Epidermal melanocyte (primary cell): ENCODE data around the gene ADARB1.

Source experiments
- DNase-seq: peaks from one replicate; pipeline ENCODE4 v3.0.0; 2011; ENCODE audit warnings: low spot score; ENCODE audit not compliant: insufficient read length

The ADARB1 gene

DNA sequence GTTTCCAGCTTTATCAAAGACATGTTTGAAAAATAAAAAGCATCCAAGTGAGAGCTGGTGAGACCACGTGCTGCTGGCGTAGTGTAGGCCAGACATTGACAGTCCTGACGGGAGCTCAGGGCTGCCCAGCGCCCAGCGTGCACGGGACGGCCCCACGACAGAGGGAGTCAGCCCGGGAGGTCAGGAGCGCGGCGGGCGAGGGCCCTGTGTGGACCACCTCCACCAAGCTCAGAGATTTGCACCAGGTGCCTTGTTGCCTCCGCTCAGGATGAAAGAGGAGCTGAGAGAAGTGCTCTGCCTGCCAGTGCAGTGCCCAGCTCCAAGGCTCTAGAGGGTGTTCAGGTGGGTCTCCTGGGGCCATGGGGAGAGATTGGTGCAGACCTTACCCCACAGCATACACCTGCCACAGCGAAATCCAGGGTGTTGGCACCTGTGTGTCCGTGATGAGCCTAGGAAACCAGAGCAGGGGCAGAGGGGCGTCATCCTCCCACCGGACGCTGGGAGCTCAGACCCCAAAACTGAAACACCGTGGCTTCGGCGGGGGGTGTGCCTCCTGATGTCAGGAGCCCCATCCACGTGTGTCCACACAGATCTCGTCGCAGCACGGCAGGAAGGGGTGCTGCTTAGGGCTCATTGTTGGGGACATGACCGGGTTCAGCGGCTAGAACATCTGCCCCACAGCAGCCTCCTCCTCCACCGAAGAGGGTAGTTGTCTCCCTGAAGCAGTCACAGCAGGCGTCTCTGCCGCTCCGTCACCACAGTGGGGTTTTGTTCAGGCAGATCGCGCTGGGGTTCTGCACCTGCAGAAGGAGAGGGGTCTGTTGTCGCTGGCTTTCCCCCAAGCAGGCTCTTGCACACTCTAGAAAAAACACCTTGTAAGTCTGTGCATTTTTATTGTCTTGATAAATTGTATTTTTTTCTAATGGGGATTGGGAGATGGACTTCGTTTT lies 149.1 kb downstream of the ADARB1 start:
- no peak for DNase-seq

DNA sequence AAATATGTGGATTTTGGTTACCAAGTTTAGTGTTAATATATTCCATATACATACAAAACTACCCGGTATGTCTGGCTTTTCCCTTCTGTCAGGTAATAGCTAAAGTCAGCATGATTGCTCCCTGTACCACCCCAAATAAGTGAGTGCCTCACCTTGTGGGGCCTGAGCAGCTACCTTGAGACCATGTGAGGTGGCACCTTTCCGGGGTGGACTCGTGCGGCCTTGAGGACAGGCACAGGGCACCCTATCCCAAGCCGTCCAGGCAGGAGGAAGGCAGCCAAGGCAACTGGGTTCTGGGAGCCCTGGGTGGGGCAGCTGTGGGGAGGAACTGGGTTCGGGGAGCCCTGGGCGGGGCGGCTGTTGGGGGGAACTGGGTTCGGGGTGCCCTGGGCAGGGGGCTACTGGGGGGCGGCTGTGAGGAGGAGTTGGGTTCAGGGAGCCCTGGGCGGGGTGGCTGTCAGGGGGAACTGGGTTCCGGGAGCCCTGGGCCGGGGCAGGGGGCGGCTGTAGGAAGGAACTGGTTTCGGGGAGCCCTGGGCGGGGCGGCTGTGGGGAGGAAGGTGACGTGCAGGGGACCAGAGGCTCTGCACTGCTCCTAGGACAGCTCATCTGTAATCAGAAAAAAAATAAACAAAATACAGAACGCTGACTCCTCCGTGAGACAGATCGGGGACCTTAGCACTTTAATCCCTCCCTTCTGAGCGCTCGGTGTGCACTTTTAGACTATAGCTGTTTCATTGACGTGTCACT lies 150.0 kb downstream of the ADARB1 start:
- no peak for DNase-seq

DNA sequence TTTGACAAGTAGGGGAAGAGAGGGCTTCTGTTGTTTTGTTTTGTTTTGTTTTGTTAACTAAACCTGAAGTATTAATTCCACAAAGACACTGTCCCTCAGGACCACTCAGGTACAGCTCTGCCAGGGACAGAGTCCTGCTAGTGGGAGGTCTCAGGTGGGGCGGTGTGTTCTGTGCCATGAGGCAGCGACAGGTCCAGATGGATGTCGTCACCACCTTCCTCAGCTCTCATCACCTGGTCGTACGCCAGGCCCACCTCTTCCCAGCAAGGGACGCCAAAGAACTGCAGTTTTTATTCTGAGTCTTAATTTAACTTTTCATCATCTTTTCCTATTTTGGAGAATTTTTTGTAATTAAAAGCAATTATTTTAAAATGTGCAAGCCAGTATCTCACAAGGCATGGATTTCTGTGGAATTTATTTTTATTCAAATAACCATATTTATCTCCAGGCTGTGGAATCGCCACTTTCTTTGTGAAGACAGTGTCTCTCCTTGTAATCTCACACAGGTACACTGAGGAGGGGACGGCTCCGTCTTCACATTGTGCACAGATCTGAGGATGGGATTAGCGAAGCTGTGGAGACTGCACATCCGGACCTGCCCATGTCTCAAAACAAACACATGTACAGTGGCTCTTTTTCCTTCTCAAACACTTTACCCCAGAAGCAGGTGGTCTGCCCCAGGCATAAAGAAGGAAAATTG lies 150.8 kb downstream of the ADARB1 start:
- DNase-seq: no peak

DNA sequence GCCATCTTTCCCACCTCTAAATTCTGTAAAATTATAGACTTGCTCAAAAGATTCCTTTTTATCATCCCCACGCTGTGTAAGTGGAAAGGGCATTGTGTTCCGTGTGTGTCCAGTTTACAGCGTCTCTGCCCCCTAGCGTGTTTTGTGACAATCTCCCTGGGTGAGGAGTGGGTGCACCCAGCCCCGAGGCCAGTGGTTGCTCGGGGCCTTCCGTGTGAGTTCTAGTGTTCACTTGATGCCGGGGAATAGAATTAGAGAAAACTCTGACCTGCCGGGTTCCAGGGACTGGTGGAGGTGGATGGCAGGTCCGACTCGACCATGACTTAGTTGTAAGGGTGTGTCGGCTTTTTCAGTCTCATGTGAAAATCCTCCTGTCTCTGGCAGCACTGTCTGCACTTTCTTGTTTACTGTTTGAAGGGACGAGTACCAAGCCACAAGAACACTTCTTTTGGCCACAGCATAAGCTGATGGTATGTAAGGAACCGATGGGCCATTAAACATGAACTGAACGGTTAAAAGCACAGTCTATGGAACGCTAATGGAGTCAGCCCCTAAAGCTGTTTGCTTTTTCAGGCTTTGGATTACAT lies 151.5 kb downstream of the ADARB1 start:
- DNase-seq: no peak

DNA sequence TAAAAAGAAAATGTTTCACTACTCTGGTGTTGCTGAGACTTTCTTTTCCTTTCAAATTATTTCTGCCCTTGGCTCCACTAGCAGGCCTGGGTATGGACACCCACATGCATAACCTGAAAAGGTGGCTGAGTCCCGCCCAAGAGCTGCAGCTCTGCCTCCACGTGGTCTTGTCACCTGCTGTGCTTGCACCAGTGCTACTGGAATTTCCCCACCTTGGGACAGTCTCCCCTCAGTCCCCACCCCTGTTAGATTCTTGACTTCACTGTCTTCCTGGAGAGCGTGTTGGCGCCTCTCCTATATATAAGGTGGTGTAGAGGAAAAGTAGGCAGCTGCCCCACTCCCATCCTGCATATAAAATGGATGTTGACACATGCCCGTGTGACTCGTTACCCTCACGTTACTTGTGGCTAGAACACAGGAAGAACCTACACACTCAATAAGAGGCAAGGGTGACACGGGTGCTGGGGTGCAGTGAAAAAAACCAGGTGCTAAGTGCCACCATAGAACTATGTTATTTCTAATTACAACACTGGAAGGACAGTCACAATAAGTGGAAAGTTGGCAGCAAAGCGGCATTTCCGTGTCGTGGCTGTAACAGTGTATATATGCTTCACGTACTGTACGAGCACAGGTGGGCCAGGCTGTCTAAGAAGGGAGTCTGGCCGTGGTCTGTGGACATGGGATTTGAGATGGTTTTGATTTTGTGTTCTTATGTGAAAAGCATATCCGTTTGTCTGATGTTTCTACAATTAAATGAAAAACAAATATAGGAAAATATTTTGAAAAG lies 152.4 kb downstream of the ADARB1 start:
- DNase-seq: no peak

DNA sequence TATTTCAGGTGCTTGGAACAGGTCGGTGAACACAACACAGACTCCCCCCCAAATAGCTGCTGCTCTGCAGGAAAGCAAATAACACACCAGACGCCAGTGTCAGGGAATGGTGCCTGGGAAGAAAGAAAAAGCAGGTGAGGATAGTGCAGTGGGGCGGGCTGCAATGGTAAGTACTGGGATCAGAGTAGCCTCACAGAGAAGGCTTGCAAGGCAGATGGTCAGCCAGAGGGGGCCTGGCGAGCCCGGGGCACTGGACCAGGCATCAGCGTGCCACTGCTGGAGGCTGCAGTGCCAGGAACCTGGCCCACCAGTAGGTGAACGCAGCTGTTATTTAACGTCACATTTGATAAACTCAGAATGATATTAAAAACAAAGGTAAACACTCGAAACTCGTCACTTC lies 153.4 kb downstream of the ADARB1 start:
- no peak for DNase-seq

DNA sequence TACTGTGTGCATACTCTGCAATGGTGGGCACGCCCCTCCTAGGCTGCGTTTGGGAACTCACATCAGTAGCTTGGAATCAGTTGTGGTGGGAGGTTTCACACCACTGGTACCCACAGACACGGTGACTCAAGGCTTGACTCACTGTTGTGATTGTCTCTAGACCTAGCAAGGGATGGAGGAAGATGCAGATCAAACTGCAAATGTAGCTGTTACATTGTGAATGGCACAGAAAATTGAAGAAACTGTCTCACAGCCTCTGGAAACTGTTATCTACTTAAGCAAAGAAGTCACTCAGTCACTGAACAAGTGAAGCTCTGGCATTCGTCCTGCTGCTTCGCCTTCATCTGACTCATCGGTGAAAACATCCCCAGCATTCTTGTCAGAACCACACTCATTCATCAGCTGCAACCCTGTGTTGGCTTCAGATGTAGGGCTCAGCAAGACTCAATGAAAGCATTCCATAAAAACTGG lies 153.8 kb downstream of the ADARB1 start:
- no peak for DNase-seq

DNA sequence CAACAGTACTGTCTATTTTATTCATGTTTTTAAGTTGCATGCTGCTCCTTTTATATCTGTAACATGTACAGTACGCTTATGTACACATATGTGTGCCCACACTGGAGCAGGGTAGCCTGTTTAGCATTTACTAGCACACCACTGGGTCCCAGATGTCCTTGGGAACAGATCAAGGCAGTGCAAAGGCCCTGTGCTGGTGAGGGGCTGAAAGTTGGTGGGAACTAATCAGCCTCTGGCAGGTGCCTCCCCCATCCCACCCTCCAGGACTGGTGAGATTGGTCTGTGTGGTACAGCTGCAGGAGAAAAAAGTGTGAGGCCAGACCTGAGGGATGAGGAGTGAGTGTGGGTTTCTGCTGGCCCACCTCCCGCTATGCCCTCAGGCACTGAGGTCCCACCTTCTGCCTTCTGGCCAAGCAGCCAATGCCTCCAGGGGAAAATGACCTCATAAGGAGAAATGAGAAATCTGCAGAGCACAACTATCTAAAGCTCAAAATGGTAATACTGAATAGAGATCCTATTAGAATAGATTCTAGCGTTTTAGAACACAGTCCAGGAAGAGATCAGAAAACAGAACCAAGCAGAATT lies 154.4 kb downstream of the ADARB1 start:
- DNase-seq: no peak

DNA sequence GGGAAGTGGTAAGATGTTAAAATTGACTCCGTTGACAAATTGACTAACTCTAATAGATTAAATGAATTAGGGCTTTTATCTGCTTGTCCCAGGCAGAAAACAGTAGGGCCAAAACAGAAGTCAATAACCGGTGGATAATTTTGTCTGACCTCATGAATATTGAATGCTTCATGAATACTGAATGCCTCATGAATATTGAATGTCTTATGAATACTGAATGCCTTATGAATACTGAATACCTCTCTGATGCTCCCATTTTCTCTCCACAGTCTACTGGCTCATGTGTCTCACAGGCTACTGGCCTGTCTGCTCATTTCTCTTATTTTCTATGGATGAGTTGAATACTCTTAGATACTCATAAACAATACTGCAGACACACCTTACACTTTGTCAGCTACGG lies 157.3 kb downstream of the ADARB1 start:
- DNase-seq: no peak

DNA sequence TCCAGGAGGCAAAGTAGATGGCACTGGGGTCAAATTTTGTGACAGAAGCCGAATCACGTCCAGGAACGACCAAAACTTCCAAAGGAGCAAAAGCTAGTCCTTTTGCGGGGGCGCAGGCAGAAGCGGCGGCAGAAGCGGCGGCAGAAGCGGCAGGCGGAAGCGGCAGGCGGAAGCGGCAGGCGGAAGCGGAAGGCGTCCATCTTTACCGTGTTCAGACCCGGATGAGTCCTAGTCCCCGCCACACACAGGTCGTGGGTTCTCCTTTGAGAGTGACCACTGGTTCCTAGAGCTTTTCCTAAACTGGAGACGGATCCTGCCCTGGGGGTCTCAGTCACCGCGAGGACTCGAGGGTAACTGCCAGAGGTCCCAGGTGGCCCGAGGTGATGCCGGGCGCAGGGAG lies 159.7 kb downstream of the ADARB1 start:
- DNase-seq: no peak

DNA sequence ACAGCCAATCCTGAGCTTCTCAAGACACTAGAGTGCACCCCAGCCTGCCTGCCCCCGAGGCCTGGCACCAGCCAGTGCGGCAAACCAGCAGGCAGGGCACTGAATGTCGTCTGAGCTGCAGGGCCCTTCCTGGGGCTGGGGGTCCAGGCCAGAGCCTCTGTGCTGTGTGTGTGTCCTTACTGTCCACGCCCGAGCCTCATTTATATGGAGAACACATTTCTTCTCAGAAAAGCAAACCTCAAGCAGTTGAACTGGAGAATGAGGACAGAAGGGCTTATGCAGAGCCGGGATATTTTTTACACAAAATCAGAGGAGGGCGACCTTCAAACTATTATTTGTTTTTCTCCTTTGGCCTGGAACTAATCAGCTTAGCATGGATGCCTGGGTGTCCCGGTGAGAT lies 160.6 kb downstream of the ADARB1 start:
- DNase-seq: no peak

DNA sequence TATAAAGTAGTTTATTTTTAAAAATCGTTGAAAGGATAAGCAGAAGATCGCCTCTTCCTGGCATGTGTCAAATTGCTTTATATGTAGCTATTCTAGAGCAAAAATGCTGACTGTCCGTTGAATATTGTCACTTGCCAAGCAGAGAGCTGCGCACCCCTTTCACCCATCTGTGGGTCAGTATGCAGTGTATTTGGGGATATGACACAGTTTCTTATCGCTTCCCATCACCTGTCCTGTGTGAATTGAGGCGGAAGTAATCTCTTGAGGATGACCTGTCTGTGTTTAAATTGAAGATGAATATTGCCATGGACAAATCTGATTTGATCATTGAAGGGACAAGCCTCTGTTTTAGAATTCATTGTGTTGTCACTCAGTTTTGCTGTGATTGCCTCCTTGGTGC lies 161.1 kb downstream of the ADARB1 start:
- no peak for DNase-seq

DNA sequence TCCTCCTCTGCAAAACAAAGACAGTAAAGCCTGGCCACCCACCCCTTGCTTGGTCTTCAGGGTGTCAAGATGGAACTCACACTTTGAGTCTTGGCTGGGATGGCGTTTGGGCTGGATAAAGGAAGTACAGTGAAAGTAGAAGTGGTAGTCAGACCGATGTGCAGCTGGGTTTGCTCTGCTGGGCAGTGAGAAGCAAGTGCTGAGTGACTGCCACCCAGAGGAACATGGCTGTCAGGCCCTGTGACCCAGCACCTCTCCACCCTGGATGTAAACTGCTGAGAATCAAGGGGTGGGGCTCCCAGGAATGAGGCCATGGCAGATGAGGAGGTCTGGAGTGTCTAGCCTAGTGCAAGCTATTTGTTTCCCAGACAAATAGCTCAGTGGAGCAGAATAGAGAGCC lies 162.1 kb downstream of the ADARB1 start:
- DNase-seq: no peak

DNA sequence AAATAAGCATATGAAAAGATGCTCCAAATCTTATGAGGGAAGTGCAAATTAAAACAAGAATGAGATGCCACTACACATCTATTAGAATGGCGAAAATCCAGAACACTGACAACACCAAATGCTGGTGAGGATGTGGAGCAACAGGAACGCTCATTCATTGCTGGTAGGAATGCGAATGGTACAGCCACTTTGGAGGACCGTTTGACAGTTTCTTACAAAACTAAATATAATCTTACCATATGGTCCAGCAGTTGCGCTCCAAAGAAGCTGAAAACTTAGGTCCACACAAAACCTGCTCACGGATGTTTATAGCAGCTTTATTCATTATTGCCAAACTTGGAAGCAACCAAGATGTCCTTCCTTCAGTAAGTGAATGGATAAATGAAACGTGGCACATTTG lies 163.0 kb downstream of the ADARB1 start:
- DNase-seq: no peak

DNA sequence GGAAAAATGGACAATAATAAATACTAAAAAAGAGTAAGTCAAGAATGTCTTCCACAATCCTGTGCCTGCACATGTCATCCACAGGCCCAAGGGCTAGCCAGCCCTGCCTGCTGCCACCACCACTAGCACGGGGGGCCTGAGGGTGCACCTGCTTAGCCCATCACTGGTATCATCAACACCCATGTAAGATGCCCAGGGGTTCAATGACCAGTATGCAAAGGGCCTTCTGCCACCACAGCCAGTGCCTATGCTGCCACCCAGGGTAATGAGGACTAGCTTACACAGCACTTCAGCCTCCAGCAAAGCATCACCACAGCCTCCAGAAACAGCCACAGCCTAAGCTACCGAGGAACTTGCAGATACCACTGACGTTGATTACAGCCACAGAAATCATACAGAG lies 167.0 kb downstream of the ADARB1 start:
- DNase-seq: no peak

DNA sequence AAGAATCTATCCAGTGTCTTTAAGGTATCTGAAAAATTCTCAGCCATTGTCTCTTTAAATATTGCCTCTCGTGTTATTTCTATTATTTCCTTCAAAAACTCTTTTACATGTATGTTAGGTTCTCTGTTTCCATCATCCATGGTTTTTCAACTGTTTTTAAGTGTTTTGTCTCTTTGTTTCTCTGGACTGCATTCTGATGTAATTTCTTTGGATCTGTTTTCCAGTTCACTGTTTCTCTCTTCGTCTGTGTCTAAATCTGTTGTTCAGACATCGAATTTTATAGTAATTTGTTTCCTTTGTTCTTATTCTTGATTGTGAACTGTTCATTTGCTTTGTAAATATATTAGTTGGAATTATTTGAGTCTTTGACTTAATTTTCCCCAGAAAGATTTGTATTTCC lies 169.2 kb downstream of the ADARB1 start:
- DNase-seq: no peak

DNA sequence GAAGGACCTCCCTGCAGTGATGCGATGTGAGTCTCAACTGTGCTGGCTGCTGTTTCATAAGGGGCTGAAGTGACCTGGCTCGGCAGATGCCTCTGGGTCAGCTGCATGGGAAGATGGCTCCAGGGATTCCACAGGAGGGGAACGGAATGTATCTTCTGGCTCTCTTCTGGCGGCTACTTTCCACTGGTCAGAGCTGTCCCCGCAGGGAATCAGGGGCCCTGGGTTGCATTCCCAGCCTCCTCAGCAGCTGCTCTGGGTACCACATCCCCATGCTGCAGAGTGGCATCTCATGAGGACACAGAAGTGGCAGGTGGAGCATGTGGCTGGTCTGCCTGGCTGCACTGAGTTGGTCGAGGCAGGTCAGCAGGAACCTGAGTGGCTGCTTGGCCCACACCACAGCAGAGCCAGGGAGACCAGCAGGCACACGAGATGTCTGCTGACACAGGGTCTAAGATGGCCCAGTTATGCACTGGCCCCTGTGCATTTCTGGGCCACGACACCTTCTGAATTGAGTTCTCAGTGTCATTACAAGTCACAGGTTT lies 170.5 kb downstream of the ADARB1 start:
- no peak for DNase-seq

DNA sequence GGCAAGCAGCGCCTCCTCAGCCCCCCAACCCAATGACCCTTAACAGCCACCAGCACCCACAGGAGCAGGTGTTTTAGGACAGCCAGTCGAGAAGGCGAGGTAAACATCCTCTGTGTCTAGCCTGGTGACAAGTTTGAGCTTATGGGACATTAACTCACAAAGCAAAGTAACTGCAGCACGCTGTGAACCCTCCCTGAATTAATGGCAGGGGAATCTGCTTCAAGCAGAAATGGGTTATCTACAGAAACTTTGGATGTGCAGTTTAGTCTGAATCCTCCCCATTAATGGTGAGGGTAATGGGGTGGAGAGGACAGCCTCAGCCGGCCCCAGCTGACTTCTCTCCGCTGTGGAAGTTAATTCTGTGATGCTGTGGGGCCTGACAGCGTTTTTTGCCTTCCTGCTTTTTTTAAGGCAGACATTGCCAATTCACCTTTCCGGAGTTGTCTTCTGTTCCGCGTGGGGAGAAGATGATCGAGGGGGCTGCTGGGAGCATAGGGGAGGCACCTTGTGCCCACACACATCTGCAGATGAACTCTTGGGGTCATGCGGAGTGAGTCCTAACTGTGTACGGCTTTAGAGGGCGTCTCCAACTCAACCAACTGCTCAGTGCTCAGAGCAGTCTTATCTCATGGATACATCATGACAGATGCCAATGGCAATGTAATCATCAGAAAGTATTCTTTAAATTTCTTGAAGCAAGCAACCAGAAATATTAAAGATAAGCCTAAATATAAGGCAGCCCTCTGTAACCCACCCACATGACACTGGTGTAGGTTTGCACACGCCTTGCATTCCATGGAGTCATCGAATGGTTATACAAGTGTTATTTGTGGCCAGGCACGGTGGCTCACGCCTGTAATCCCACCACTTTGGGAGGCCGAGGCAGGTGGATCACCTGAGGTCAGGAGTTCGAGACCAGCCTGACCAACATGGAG lies 172.3 kb downstream of the ADARB1 start:
- no peak for DNase-seq

DNA sequence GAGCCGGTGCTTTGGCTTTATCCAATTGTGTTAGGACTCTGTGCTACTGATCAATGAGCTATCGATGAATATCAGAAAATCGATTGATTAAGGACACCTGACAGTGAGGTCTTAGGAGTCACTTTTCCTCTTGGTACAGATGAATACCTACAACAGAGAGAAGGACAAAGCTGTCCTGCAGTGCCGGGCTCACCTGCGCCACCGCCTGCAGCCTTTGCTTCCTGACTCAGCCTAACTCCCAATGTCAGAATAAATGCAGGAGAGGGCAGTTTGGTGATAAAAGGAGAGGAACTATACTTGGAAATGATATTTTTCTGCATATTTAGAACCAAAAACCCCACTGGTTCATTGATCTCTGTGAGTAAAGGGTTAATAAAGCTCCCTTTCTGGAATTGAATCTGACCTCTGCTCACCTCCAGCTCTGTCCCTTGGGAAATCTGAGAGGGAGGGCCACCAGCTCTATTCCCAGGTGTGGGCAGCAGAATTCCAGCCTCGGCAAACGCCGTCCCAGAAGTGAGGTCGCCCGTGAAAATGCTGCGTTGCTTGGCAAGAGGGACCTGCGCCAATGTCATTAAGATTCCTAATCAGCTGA lies 174.0 kb downstream of the ADARB1 start:
- DNase-seq: no peak
